Activated CD8-positive, alpha-beta T cell treated with anti-CD3 and anti-CD28 coated beads for 36 hours (primary cell): ENCODE measurements around the gene FGF3. TPM values are rescaled to one million over a fixed set of nuclear protein-coding genes. Genes with fewer than 3 reads are reported as not detected.

Experiments
- ATAC-seq: fragments of 200-7000 bp; cut with Tn5 transposase; one replicate; pipeline ENCODE4 v1.10.0; 2021; ENCODE audit warnings: mild to moderate bottlenecking, moderate library complexity
- CTCF ChIA-PET: fragments of 350-600 bp; sonication (Branson Sonifier 250); formaldehyde crosslinking; loops from one replicate; lab custom pipeline; 2021; ENCODE audit warnings: antibody characterized with exemption; lab: Charles Lee
- POLR2A ChIA-PET: fragments of 350-600 bp; sonication (Branson Sonifier 250); formaldehyde crosslinking; loops from one replicate; lab custom pipeline; 2021; ENCODE audit warnings: antibody characterized with exemption; lab: Charles Lee
- DNase-seq: peaks from one replicate; pipeline ENCODE4 v3.0.0-alpha.2; 2020
- H3K27ac Mint-ChIP-seq: one replicate; pipeline ENCODE4 v1.8.0; 2021; ENCODE audit warnings: mild to moderate bottlenecking, mixed read lengths
- H3K27me3 Mint-ChIP-seq: one replicate; pipeline ENCODE4 v1.8.0; 2021; ENCODE audit warnings: mixed read lengths
- H3K36me3 Mint-ChIP-seq: one replicate; pipeline ENCODE4 v1.8.0; 2021; ENCODE audit warnings: low read depth, mixed read lengths
- H3K4me1 Mint-ChIP-seq: one replicate; pipeline ENCODE4 v1.8.0; 2021; ENCODE audit warnings: low read depth, mixed read lengths
- H3K4me3 Mint-ChIP-seq: one replicate; pipeline ENCODE4 v1.8.0; 2021; ENCODE audit warnings: mild to moderate bottlenecking, moderate library complexity, mixed read lengths
- H3K9me3 Mint-ChIP-seq: one replicate; pipeline ENCODE4 v1.8.0; 2021; ENCODE audit warnings: mixed read lengths
- intact Hi-C: fragments of 100-400 bp; cut with micrococcal nuclease; formaldehyde crosslinking; loops from one replicate; pipeline ENCODE4 v1.10.0; 2022
- total RNA-seq, 2 experiments: library from RNA; stranded (reverse); gene quantifications; one replicate each; pipeline ENCODE4 v1.2.3, GENCODE V29; 2021
- TF ChIP-seq, protein P1 (sequence below): fragments of 200-600 bp; IDR thresholded peaks from one replicate; pipeline ENCODE4 v1.8.0; 2022; ENCODE audit warnings: antibody characterized with exemption, mild to moderate bottlenecking

The FGF3 gene
- total RNA-seq, 2 experiments from 2014 or later: not detected

DNA sequence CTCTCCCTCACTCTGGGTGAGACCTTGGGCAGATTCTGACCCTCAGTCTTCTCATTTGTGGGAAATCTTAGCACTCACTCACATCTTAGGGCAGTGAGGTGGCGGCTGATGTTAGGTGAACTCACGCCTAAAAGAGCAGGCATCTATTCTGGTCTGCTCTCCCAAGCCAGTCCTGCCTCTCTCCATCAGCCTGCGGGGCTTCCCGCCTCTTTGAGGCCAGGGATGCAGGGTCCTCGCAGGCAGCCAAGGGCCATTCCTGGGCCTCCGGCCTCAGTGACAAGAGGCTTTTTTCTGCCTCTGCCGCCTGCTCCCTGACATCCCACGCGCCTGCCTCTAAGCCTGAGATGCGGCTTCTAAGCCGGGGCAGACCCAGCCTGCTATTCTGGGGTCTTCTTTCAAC is 30.3 kb downstream of the FGF3 start:
- H3K27ac Mint-ChIP-seq: no peak overlapping the region
- CTCF ChIA-PET: no interaction called here
- DNase-seq (no peak), ATAC-seq (no peak)
- H3K4me1 Mint-ChIP-seq: no peaks in the 10 kb centered on the region
- H3K4me3 Mint-ChIP-seq: no peak overlapping the region
- no peaks in the 10 kb centered on the region for H3K9me3 Mint-ChIP-seq
- intact Hi-C loops: no loop called here
- H3K27me3 Mint-ChIP-seq: no peaks in the 10 kb centered on the region
- TF ChIP-seq, protein P1, sequence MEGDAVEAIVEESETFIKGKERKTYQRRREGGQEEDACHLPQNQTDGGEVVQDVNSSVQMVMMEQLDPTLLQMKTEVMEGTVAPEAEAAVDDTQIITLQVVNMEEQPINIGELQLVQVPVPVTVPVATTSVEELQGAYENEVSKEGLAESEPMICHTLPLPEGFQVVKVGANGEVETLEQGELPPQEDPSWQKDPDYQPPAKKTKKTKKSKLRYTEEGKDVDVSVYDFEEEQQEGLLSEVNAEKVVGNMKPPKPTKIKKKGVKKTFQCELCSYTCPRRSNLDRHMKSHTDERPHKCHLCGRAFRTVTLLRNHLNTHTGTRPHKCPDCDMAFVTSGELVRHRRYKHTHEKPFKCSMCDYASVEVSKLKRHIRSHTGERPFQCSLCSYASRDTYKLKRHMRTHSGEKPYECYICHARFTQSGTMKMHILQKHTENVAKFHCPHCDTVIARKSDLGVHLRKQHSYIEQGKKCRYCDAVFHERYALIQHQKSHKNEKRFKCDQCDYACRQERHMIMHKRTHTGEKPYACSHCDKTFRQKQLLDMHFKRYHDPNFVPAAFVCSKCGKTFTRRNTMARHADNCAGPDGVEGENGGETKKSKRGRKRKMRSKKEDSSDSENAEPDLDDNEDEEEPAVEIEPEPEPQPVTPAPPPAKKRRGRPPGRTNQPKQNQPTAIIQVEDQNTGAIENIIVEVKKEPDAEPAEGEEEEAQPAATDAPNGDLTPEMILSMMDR: no peak
- POLR2A ChIA-PET: no interaction called here
- H3K36me3 Mint-ChIP-seq: no peaks in the 10 kb centered on the region

- Mint-ChIP-seq H3K4me3 (no peak overlapping the region), H3K36me3 (no peaks in the 10 kb centered on the region), H3K27me3 (no peaks in the 10 kb centered on the region), H3K4me1 (no peaks in the 10 kb centered on the region), H3K27ac (no peak overlapping the region), H3K9me3 (no peaks in the 10 kb centered on the region)
- intact Hi-C loops: no loop called here
- TF ChIP-seq, protein P1: no peak
- POLR2A ChIA-PET: interaction anchor here (0.7 kb wide), 1 partner anchor 79 kb away, joined by 3 read pairs; no protein-coding TSS in a partner anchor
- ATAC-seq (no peak), DNase-seq (no peak)
- CTCF ChIA-PET: interaction anchor here (1.2 kb wide), 1 partner anchor 13 kb away, joined by 5 read pairs; no protein-coding TSS in a partner anchor
Measured at GRCh38 chr11:69787906-69788305, 31.3 kb downstream of the FGF3 start.

- ATAC-seq: no peak
- CTCF ChIA-PET: interaction anchor here (1.2 kb wide), 1 partner anchor 14 kb away, joined by 5 read pairs; no protein-coding TSS in a partner anchor
- Mint-ChIP-seq H3K27me3 (no peaks in the 10 kb centered on the region), H3K4me3 (no peak overlapping the region), H3K36me3 (no peaks in the 10 kb centered on the region), H3K4me1 (no peaks in the 10 kb centered on the region), H3K9me3 (no peaks in the 10 kb centered on the region), H3K27ac (no peak overlapping the region)
- TF ChIP-seq, protein P1: no peak
- intact Hi-C loops: no loop called here
- DNase-seq: no peak
- POLR2A ChIA-PET: interaction anchor here (0.7 kb wide), 1 partner anchor 79 kb away, joined by 3 read pairs; no protein-coding TSS in a partner anchor
Measured at GRCh38 chr11:69787457-69787856, 31.8 kb downstream of the FGF3 start.

DNA sequence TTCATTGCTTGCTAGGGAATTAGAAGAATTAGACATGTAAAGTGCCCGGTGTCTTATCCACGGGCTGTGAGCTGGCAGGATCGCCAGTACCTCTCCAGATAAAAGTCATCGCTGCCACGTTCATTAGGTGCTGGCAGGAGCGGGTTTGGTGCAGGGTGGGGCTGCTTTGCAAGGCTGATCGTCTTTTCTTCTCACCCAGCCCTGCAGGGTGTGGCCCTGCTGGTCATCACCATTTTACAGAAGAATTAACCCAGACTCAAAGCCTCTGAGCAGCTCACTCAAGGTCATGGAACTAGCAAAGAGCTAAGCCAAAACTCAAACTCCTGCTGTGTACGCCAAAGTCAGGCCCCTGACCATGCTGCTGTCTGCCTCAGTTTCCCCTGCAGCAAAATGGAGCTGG is 38.0 kb downstream of the FGF3 start:
- intact Hi-C loops: no loop called here
- no peaks in the 10 kb centered on the region for H3K4me1 Mint-ChIP-seq
- no peaks in the 10 kb centered on the region for H3K36me3 Mint-ChIP-seq
- CTCF ChIA-PET: no interaction called here
- no peak for DNase-seq
- TF ChIP-seq, protein P1: no peak
- H3K27me3 Mint-ChIP-seq: peaks cover 11% of the 10 kb centered on the region
- POLR2A ChIA-PET: no interaction called here
- H3K27ac Mint-ChIP-seq: no peak overlapping the region
- H3K9me3 Mint-ChIP-seq: no peaks in the 10 kb centered on the region
- H3K4me3 Mint-ChIP-seq: no peak overlapping the region
- ATAC-seq: no peak

DNA sequence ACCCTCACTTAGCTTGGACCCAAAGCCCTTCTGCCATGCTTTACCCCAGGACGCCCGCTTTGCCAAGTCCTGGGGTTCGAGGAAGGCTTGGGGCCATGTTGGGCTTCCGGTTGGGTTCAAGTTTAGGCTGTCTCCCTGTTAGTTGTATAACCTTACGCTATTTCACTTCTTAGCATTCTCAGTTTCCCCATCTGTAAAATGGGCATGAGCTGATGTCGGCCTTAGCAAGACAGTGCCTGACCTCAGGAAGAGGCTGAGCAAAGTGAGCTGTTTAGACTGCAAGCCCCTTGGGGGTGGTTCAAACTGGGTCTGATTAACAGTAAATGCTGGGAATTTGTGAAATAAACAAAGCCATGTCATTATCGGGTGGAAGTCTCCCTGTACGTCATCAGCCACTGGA is 40.8 kb downstream of the FGF3 start:
- POLR2A ChIA-PET: interaction anchor here (0.5 kb wide), 1 partner anchor 159 kb away, joined by 3 read pairs; no protein-coding TSS in a partner anchor
- CTCF ChIA-PET: interaction anchor here (1.2 kb wide), 1 partner anchor 23 kb away, joined by 3 read pairs; no protein-coding TSS in a partner anchor
- ATAC-seq: no peak

More for the DNA sequence above, 40.8 kb downstream of the FGF3 start:
- Mint-ChIP-seq H3K4me3 (no peak overlapping the region), H3K36me3 (no peaks in the 10 kb centered on the region), H3K9me3 (no peaks in the 10 kb centered on the region), H3K27me3 (peaks cover 23% of the 10 kb centered on the region), H3K4me1 (no peaks in the 10 kb centered on the region), H3K27ac (no peak overlapping the region)
- DNase-seq: no peak
- intact Hi-C loops: no loop called here
- TF ChIP-seq, protein P1: no peak
